ENCODE results near the gene CDC42SE2.
"Not testable (repeated sequence)": the region's sequence is repeated elsewhere in the genome, so short reads cannot be mapped to it uniquely, and the experiment has no call there.

Gene CDC42SE2

DNA sequence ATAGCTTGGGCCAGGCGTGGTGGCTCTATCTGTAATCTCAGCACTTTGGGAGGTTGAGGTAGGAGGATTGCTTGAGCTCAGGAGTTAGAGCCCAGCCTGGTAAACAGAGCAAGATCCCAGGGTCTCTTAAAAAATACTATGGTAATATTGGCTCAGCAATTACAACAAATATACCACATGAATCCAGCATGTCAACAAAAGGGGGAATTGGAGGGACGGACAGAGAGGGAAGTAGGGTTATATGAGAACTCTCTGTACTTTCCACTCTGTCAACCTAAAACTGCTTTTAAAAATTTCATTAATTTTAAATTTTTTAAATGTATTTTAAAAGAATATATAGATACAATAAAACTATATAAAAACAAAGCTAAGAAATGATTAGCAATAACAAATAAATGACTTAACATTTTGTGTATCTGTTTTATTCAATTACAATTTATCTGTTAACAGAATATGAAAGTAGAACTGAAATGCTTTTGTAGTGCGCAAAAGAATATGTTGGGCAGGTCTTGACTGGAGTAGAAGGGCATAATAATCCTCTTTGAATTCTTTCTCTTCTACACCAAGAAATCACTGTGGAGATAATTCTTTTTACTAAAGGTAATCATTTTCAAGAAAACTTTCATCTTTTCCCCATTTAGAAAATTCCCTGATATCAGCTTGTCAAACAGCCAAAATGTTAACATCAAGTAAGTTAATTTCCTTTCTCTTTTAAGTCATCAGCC, 12.9 kb upstream of the CDC42SE2 start:
- no peak for DNase-seq (ENCODE audit: low read depth)

DNA sequence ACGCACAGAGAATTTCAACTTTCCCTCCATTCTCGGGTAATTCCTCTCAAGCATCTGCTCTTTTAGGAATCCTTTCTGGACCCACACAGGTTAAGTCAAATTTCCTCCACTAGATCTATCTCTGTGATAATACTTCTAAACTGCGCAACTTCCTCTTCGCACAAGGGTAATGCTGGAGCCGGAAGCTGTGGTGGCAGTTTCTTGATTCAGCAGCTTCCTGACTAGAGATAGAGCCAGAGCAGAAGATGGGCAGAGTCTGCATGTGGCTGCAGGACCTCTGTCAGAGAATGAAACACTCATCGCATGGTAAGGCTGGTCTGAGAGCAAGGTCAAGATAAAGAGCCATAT, 11.1 kb upstream of the CDC42SE2 start:
- peak; percentile 66 for DNase-seq (ENCODE audit: low read depth)

DNA sequence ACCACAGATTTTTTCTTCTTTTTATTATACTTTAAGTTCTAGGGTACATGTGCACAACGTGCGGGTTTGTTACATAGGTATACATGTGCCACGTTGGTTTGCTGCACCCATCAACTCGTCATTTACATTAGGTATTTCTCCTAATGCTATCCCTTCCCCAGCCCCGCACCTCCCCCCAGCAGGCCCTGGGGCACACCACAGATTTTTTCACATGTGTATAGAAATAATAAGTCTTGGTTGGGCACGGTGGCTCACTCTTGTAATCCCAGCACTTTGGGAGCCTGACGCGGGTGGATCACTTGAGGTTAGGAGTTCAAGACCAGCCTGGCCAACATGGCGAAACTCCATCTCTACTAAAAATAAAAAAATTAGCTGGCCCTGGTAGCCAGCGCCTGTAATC, 9.8 kb upstream of the CDC42SE2 start:
- not testable (repeated sequence) for DNase-seq (ENCODE audit: low read depth)

DNA sequence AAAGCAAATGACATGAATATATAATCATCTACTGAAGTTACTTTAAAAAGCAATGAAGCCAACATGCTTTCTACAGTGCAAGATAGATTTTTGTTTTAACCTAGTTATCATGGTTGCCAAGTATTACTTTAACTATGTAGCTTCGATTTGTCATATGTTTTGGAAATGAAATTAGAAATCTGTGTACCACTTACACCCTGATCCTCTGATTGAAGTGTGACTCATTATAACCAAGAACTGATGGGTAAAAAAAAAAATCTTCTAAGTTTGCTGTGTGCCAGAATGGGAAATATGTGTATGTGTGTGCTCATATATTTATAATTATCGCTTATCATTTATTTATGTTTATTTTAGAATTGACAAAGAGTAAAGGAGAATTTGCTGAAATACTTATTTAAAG, 9.1 kb upstream of the CDC42SE2 start:
- DNase-seq (ENCODE audit: low read depth): no peak

DNA sequence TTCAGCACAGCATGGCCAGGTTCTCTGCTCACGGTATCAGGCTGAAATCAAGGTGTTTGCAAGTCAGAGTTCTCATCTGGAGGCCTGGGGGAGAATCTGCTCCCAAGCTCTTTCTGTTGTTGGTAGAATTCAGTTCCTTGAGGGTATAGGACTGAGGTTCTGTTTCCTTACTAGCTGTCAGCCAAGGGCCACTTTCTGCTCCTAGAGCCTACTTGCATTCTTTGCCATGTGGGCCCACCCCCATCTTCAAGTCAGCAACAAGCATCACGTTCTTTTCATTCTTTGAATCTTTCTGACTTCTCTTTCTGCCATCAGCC, 7.4 kb upstream of the CDC42SE2 start:
- no peak for DNase-seq (ENCODE audit: low read depth)

DNA sequence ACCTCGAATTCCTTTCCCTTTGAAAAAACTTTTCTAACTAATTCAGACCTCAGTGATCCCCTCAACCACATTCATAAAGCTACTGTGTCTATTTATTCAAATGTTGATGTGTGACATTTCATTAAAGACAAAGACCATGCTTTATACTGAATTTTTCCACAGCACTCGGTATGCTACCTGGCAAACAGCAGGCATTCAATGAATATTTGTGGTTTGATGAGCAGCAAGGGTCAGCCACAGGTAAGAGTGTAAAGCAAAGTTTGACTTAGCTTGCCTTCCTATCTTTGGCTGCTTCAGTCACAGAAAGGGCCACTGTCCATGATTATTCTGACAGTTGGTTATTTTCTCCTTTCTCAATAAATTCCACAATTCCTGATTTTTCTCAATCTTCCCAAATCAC, 5.1 kb upstream of the CDC42SE2 start:
- no peak for DNase-seq (ENCODE audit: low read depth)

DNA sequence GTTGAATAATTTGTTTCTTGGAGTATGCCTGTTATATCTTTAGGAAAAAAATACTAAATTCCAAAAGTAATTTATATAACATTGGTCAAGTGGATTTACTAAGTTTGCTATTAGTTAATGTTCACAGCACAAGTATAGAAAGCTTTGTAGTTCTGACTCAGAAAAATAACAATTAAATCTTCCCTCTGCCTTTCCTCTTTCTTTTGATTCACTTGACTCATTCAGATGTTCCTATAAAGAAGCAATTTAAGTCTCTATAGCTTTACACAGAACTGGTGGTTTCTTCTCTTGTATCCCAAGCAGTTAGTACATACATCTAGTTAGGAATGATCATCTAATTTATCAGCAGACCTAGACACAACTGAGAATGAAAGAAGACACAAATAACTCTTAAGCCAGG, 4.5 kb upstream of the CDC42SE2 start:
- DNase-seq (ENCODE audit: low read depth): no peak

DNA sequence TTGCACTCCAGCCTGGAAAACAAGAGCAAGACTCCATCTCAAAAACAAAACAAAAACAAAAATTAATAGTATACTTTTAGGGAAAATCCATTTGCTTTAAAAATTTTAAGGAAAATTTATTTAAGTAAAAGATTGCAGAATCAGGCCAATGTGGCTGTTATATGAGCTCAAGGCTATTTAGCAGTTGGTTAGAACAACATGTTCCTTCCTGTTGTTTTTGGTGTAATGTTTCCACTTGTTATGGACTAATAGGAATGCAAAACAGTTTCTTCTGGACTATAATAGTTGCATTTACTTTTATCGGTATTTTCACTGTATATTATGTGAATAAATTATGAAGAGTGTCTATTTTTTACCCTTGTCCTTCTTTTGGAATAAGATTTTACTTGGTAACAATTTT, 3.0 kb upstream of the CDC42SE2 start:
- no peak for DNase-seq (ENCODE audit: low read depth)

DNA sequence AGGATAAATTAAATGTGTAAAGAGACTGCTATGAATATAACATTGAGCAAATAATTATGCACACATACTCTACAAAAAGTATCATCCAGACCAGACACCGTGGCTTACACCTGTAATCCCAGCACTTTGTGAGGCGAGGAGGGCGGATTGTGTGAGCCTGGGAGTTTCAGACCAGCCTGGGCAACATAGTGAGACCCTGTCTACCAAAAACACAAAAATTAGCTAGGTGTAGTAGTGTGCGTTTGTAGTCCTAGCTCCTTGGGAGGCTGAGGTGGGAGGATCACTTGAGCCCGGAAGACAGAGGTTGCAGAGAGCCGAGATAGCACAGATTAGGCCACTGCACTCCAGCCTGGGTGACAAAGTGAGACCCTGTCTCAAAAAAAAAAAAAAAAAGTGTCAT, 2.4 kb upstream of the CDC42SE2 start:
- DNase-seq (ENCODE audit: low read depth): no peak

DNA sequence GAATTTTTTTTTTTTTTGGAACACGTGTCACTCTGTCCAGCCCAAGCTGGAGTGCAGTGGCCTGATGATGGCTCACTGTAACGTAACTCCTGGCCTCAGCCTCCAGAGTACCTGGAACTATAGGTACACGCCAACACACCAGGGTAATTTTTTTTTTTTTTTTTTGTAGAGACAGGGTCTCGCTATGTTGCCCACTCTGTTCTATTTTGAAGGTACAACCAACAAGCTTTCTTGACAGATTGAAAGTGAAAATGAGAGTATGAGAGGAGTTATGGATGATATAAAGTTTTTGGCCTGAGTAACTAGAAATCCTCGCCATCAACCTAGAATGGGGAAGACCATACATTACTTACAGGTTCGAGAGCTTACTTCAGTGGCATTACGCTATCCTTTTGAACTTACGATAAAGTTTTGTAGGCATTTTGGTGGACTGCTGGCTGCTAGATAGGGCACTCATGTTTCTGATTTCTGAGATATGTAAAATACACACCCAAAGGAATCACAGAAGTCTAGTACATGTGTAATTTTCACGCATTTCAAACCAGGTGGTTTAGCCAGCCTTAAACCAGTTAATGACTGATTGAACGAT, 806 bp upstream of the CDC42SE2 start:
- no peak for DNase-seq (ENCODE audit: low read depth)

DNA sequence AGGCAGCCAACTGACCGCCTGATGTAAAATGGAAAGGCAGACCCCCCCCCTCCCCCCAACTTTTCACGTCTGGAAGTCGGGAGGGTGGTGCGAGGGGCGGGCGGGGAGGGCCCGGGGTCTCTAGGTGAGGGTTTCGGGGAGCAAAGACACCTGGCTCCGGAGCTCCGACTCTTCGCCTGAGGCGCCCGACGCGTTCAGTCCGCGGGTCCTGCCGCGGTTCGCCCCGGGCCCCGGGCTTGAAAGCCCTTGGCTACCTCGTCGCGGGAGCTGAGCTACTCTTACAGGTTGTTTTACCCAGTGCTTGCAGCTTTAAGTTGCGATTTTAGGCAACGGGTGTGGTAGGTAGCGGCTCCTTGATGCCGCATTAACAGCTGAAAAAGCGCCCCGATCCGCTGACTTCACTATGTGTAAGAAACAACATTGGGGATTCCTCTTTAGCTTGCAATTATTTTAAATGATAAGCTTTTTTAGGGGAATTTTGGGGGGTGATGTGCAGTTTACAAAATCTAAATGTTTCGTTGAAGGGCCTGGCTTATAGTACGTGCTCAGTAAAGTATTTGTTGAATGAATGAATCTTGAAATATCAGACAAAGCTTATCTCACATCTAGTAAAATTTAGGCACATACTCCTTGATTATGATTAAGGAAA, 722 bp downstream of the CDC42SE2 start:
- DNase-seq (ENCODE audit: low read depth): no peak

DNA sequence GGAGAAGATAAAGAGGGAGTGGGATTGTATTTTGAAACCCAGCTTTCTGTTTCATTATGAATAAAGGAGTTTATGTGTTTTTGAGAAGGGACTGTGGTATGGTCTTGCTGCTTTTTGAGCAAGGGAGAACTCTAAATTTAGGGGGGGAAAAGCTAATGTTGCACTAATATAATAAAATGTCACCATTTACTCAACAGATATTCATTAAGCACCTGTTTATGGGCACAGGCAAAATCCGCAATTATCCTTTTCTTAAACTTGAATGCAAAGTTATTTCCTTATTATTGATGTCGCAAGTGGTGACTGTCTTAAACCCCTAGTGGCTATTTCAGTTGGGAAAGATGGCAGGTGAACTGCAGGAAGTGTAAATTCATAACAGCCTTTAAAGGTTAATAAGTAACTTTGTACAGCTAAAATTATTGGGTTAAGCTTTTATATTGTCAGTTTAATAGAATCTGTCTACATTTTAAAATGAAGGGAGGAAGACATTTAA, 1.5 kb downstream of the CDC42SE2 start:
- DNase-seq (ENCODE audit: low read depth): no peak

DNA sequence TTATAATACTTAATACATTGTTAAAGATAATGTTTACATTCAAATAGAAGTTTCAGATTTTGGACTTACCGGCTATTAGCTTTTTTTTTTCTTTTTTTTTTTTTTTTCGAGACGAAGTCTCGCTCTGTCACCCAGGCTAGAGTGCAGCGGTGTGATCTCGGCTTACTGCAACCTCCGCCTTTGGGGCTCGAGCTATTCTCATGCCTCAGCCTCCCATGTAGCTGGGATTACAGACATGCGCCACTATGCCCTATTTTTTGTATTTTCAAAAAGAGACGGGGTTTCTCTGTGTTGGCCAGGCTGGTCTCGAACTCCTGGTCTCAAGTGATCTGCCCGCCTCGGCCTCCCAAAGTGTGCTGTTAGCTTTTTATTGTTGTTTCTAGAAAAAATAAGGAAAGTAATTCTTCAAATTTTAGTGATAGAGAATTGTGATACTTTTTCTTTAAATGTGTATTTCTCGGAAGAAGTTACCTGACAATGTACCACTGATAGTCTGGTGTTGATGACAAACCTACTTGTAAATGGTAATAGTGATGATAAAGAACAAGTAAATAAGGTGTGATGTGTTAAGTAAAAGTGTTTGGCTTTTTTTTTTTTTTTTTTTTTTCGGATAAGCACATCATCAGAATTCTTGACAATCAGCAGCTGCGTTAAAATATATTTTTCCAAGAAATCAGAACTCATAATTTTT, 2.7 kb downstream of the CDC42SE2 start:
- no peak for DNase-seq (ENCODE audit: low read depth)

DNA sequence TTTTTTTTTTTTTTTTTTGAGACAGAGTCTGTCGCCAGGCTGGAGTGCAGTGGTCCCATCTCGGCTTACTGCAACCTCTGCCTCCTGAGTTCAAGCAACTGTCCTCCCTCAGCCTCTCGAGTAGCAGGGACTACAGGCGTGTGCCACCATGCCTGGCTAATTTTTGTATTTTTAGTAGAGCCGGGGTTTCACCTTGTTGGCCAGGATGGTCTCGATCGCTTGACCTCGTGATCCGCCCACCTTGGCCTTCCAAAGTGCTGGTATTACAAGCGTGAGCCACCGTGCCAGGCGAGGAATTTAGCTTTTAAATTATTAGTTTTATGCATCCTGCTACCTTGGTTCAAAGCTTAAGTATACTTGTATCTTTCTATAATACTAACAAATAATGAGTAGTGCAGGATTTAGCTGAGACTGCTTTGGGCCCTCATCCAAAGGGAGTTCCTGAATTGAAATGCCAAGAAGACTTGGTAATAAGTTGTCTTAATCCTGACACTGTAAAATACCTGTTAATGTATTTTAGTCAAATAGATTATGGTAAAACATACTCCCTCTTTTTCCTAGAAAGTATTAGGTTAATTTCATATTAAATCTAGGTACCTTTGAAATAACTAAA, 5.0 kb downstream of the CDC42SE2 start:
- DNase-seq (ENCODE audit: low read depth): no peak

DNA sequence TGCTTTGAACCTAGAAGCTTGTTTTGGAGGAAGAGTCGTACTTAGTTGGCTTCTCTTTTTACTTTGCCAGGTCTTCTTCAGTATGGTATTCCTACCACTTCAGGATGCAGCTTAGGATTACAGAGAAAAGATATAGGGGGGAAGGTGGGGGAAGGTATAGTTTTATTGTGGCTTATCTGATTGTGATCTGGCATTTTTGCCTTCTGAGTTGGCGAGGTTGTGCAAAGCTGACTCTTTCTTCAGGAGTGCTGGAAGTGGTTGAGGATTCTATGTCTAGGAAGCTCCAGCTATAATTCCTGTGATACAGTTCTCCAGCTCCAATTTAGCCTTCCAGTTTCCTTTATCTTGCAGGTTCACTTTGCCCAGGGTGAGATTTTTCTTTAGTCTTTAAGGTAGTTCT, 7.0 kb downstream of the CDC42SE2 start:
- no peak for DNase-seq (ENCODE audit: low read depth)

DNA sequence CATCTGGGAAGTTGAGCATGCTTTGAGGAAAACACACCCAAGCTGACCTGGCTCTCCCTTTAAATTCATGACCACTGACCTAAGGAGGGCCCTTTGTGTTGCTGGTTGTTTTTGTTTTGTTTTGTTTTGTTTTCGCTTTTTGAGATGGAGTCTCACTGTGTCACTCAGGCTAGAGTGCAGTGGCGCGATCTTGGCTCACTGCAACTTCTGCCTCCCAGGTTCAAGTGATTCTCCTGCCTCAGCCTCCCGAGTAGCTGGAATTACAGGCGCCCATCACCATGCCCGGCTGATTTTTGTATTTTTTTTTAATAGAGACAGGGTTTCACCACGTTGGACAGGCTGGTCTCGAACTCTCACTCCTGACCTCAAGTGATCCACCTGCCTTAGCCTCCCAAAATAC, 8.0 kb downstream of the CDC42SE2 start:
- DNase-seq (ENCODE audit: low read depth): not testable (repeated sequence)

DNA sequence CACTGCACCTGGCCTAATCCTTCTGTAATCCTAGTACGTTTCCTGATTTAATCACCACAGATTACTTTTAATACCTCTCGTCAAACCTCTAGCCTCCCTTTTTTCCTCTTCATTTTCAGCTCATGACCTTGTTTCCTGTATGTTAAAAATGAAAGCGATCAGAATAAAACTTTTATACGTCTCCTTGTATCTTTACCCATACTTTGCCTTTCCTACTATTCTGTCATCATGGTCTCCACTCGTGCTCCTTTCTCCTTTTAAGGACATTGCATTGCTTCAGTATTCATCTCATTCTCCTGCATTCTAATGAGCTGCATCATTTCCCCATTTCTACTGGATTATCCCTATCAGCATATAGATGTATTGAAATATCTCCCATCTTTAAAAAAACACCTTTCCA, 8.5 kb downstream of the CDC42SE2 start:
- DNase-seq (ENCODE audit: low read depth): no peak

DNA sequence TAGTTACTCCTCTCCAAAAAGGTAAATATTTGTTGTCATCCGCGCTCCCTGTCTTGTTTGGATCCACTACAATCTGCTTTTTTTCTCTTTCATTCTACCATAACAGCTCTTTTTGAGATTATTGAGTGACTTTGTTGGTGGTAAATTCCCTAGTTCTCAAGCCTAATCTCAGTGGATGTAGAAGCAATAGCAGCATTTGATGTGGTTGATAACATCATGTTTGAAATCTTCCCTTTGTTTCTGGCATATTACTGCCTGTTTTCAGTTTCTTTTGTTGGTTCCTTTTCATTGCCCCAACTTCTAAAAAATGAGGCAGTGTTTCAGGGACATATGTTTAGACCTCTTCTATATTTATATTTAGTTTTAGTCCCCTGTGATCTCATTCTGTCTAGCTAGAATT, 8.9 kb downstream of the CDC42SE2 start:
- DNase-seq (ENCODE audit: low read depth): no peak

DNA sequence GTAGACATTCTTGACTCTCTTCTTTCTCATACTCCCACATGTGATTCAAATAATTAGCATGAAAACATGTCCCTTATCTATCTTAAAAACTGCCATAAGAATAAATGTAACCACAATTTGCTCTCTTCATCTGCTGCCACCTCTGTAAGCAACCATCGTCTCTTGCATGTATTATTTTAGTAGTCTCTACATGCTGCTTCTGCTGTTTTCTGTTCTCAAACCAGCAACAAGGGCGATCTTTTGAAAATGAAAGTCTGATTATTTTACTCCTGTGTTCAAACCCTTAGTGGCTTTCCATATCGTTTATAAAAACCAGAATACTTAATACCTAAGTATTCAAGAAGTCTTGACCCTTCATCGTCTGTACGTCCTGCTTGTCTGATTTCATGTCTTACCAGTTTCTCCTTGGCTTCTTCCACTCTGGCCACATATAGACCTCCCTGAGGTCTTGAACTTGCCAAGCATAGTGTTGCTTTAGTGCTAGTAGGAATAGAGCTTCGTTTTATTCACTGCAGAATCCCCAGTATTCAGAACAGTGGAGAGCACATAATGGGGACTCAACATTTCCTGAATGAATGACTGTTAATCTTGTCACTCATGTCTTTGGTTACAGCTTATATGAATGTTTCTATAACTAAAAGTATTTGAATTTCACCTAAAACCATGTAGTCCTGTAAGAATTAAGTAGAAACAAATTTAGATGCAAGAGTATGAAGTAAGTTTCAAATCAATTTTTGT, 10.6 kb downstream of the CDC42SE2 start:
- DNase-seq (ENCODE audit: low read depth): no peak

DNA sequence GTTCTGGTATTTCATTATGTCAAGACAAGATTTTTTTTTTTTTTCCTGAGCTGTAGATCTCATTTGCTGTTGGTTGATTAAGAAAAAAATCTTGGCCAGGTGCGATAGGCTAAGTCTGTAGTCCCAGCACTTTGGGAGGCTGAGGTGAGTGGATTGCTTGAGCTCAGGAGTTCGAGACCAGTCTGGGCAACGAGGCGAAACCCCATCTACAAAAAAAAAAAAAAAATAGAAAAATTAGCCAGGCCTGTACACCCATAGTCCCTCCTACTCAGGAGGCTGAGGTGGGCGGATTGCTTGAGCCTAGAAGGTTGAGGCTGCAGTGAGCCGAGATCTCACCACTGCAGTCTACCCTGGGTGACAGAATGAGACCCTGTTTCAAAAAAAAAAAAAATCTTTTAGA, 12.2 kb downstream of the CDC42SE2 start:
- no peak for DNase-seq (ENCODE audit: low read depth)

DNA sequence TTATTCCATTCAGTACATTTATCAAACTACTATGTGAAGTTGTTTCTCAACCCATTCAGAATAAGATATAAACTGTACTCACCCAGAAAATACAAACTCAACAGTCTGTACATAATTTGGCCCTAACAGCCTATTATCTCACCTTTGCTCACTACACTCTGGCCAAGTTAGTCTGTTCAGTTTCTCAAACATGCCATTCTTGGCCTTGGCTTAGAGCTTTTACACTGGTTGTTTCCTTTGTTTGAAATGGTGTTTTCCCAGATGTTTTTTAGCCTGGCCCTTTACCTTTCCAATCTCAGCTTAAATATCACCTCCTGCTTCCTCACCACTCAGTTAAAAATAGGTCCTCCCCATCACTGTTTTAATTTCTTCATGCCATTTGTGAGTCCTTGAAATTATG, 13.6 kb downstream of the CDC42SE2 start:
- DNase-seq (ENCODE audit: low read depth): no peak
